BE2C (cell line): ENCODE measurements around the gene ADAMTS12.

Experiments used
- DNase-seq: peaks from one replicate; pipeline ENCODE4 v3.0.0-alpha.2; 2020
- H3K27me3 ChIP-seq: fragments of 250-450 bp; sonication (Bioruptor Pico); 2 replicates; pipeline ENCODE4 v1.5.1; 2020; ENCODE audit warnings: mild to moderate bottlenecking
- H3K36me3 ChIP-seq: fragments of 250-450 bp; sonication (Bioruptor Pico); 2 replicates; pipeline ENCODE4 v1.5.1; 2020; ENCODE audit warnings: mild to moderate bottlenecking
- H3K4me1 ChIP-seq: fragments of 250-450 bp; sonication (Bioruptor Pico); 2 replicates; pipeline ENCODE4 v1.5.1; 2020
- H3K4me3 ChIP-seq: 2 replicates; pipeline ENCODE4 v1.5.1; 2011; ENCODE audit warnings: low read depth, low read length
- H3K9me3 ChIP-seq: fragments of 250-450 bp; sonication (Bioruptor Pico); 2 replicates; pipeline ENCODE4 v1.5.1; 2020
- CTCF ChIP-seq: IDR thresholded peaks from 2 replicates; pipeline ENCODE4 v1.5.1; 2012; ENCODE audit warnings: mild to moderate bottlenecking, low read depth, low read length

The ADAMTS12 gene

GRCh38 chr5:33657176-33657575 is 234.6 kb downstream of the ADAMTS12 start:
- Histone ChIP-seq H3K27me3 (no peaks in the 10 kb centered on the region), H3K4me3 (no peak overlapping the region), H3K9me3 (no peaks in the 10 kb centered on the region), H3K4me1 (no peaks in the 10 kb centered on the region), H3K36me3 (no peaks in the 10 kb centered on the region)
- no peak for TF ChIP-seq CTCF
- DNase-seq: no peak

- no peak overlapping the region for H3K4me3 ChIP-seq
- H3K27me3 ChIP-seq: no peaks in the 10 kb centered on the region
- no peaks in the 10 kb centered on the region for H3K36me3 ChIP-seq
- no peaks in the 10 kb centered on the region for H3K9me3 ChIP-seq
- H3K4me1 ChIP-seq: no peaks in the 10 kb centered on the region
- TF ChIP-seq CTCF: no peak
- no peak for DNase-seq
Observed at GRCh38 chr5:33650911-33651310, 240.9 kb downstream of the ADAMTS12 start.

- Histone ChIP-seq H3K9me3 (no peaks in the 10 kb centered on the region), H3K36me3 (no peaks in the 10 kb centered on the region), H3K4me1 (no peaks in the 10 kb centered on the region), H3K27me3 (no peaks in the 10 kb centered on the region), H3K4me3 (no peak overlapping the region)
- DNase-seq: no peak
- TF ChIP-seq CTCF: no peak
Observed at GRCh38 chr5:33649549-33650482, 242.0 kb downstream of the ADAMTS12 start.

GRCh38 chr5:33641744-33642505 is 249.9 kb downstream of the ADAMTS12 start:
- no peaks in the 10 kb centered on the region for H3K4me1 ChIP-seq
- H3K4me3 ChIP-seq: no peak overlapping the region
- TF ChIP-seq CTCF: no peak
- no peak for DNase-seq
- H3K9me3 ChIP-seq: no peaks in the 10 kb centered on the region
- no peaks in the 10 kb centered on the region for H3K36me3 ChIP-seq
- H3K27me3 ChIP-seq: no peaks in the 10 kb centered on the region

GRCh38 chr5:33639474-33639873 is 252.3 kb downstream of the ADAMTS12 start:
- Histone ChIP-seq H3K27me3 (no peaks in the 10 kb centered on the region), H3K36me3 (no peaks in the 10 kb centered on the region), H3K9me3 (no peaks in the 10 kb centered on the region), H3K4me3 (no peak overlapping the region), H3K4me1 (no peaks in the 10 kb centered on the region)
- no peak for TF ChIP-seq CTCF
- no peak for DNase-seq

- no peaks in the 10 kb centered on the region for H3K36me3 ChIP-seq
- no peak for TF ChIP-seq CTCF
- no peaks in the 10 kb centered on the region for H3K4me1 ChIP-seq
- H3K27me3 ChIP-seq: no peaks in the 10 kb centered on the region
- DNase-seq: no peak
- no peak overlapping the region for H3K4me3 ChIP-seq
- no peaks in the 10 kb centered on the region for H3K9me3 ChIP-seq
Observed at GRCh38 chr5:33637011-33637410, 254.8 kb downstream of the ADAMTS12 start.
